Measurements from ENCODE around the gene CTAGE6. TPM values are rescaled to one million over a fixed set of nuclear protein-coding genes. Genes with fewer than 3 reads are reported as not detected.
"Not testable (repeated sequence)": the region's sequence is repeated elsewhere in the genome, so short reads cannot be mapped to it uniquely, and the experiment has no call there.

The CTAGE6 gene
- polyA plus RNA-seq, 3 donors = 0.03 TPM; not detected in 2

DNA sequence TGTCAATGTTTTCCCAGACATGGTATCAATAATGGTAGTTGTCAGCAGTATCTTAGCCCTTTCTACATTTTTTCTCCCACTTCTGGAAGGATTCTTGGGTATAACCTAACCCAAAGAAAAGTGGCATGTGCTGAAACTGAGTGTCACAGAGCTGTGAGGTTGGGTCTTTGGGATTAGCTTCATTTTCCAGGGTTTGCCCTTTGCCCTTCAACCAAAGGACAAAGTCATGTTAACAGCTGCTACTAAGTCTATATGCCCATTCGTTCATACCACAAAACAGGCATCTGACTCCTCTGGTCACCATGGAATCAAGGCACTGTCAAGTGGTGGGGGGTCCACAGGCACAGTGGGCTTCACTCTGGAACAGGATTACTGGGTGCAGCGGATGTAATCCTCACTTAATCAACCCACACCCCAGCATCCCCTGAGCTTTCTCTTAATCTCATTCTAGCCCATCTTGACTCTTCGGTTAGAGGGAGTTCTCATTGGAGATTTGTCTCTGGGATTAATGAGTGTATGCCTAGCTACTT, 29.1 kb downstream of the CTAGE6 start:
- WGBS, 3 donors = 73 to 94% (median 92%) methylated on average over 3 of the region's 3 CpGs
- H3K27ac ChIP-seq (ENCODE audit: low read depth, low read length) = no peak overlapping the region

DNA sequence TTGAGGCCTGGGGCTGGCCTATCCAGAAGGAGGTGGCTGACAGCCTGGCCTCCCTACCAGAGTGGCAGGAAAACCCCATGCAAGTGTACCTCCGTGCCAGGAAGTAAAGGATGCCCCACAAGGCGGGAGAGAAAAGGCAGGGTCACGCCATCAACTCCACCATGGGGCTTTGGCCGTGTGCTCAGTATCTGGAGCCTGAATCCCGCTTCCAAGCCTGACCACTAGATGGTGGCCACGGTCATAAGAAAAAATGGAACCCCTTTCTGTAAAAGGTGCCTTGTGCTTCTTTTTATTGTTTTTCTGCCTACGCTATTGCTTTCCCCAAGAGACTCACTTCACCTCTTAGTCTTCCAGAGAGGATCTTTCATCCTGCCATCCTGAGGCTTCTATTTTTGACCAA, 29.9 kb downstream of the CTAGE6 start:
- no CpG with 5 or more reads among the region's 7 CpGs for WGBS, 3 donors
- not testable (repeated sequence) for H3K27ac ChIP-seq (ENCODE audit: low read depth, low read length)

DNA sequence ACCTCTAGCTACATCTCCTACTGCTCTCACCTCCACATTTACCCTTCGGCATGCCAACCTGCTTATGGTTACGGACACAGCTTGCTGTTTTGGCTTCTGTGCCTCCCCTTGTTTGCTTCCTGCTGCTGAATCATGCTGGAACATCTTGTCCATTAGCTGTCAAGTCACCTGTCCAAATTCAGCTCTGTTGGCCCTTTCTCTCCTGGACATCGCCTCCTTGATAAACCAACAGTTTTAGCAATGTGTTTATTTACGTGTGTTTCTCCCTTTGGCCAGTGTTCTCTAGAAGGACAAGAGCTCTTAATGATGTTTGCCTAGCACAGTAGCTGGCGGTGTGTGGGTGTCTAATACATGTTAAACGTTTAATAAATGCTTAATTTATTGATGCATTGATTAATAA, 31.4 kb downstream of the CTAGE6 start:
- H3K27ac ChIP-seq (ENCODE audit: low read depth, low read length) = not testable (repeated sequence)
- WGBS, 3 donors = no CpG with 5 or more reads among the region's 6 CpGs

DNA sequence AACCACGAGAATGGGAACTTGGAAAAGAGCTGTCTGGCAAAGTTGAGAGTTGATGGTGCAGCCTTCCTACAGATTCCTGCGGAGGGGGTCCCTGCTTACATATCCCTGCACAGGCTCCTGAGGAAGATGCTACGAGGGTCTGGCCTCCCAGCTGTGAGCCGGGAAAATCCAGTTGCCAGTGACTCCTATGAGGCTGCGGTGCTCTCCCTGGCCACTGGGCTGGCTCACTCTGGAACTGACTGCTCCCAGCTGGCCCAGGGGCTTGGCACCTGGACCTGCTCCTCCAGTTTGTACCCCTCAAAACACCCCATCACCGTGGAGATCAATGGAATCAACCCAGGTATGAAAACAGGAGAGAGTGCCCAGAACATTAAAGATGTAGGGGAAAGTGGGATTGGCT, 37.2 kb downstream of the CTAGE6 start:
- no CpG with 5 or more reads among the region's 6 CpGs for WGBS, 3 donors
- H3K27ac ChIP-seq (ENCODE audit: low read depth, low read length) = not testable (repeated sequence)

DNA sequence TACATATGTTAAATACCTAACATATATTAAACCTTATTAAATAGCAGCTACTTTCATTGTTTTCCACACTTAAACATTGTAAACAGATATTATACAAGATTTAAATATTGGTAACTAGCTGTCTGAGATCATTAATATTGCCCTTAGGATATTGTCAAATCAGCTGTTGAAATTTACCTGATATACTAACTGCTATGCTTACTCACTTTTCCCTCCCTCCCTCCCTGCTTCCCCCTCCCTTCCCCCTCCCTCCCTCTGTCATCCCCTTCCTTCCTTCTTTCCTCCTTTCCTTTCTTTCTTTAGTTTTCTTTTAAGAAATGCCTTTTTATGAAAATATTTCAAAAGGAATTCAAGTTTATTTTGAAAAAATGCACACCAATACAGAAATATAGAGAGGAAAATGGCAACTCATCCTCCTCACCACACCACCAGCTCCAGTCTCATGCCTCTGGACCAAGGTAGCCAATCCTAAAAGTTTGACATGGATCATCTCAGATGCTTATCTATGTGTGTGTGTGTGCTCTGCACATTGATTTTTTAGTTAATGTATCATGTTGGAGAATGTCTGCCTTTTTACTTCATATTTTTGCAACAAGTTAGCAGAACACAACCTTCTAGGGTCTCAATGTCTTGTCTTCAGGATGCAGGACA, 41.8 kb downstream of the CTAGE6 start:
- not testable (repeated sequence) for H3K27ac ChIP-seq (ENCODE audit: low read depth, low read length)

- WGBS, 3 donors = no CpG with 5 or more reads among the region's 11 CpGs
Measured at GRCh38 chr7:143714581-143715454, 42.7 kb downstream of the CTAGE6 start.

DNA sequence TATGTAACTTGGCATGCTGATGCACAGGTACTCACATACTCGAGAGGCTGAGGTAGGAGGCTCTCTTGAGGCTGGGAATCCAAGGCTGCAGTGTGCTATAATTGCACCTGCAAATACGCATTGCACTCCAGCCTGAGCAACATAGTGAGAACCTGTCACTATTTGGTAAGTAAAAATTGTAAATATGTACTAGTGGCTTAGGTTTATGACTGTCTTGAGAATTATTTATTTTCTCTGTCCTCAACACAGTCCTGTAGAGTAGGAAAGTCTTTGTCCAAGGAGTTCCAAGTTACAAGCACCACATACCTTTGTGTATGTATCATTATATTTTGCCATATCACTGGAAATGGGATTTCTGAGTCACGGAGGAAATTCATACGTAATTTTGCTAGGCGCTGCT, 45.1 kb downstream of the CTAGE6 start:
- 67 to 98% methylated on average over 2 of the region's 5 CpGs; no CpG with 5 or more reads in 1 of the 3 donors for WGBS, 3 donors

More at GRCh38 chr7:143714581-143715454, 42.7 kb downstream of the CTAGE6 start:
- not testable (repeated sequence) for H3K27ac ChIP-seq (ENCODE audit: low read depth, low read length)

DNA sequence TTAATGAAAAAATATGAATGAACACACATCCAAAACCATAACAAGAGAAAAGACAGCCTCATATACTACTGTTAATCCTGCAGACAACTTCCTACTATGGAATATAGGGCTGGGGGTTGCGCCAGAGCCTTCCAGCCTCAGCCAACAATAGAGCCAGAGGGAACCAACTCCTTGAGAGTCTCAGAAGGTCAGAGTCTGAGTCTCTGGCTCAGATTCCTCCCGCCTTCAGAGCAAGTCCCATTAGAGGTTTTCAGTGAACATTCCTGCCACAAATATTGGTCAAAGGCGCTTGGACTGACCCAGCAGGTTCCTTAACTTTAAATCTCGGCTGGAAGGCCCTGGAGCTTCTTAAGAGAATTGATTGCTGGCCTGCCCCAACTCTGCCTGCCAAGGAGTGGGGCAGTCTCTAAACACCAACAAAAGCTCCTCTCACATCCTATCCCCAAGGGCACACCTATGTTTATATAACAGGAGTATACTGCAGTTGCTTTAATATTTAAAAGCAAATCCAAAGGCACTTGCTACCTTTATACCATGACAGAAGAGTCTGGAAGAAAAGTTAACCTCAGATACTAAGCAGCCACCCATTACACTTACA, 45.7 kb downstream of the CTAGE6 start:
- not testable (repeated sequence) for H3K27ac ChIP-seq (ENCODE audit: low read depth, low read length)
- no CpG with 5 or more reads among the region's 4 CpGs for WGBS, 3 donors

More for the DNA sequence above, 45.1 kb downstream of the CTAGE6 start:
- H3K27ac ChIP-seq (ENCODE audit: low read depth, low read length) = not testable (repeated sequence)

DNA sequence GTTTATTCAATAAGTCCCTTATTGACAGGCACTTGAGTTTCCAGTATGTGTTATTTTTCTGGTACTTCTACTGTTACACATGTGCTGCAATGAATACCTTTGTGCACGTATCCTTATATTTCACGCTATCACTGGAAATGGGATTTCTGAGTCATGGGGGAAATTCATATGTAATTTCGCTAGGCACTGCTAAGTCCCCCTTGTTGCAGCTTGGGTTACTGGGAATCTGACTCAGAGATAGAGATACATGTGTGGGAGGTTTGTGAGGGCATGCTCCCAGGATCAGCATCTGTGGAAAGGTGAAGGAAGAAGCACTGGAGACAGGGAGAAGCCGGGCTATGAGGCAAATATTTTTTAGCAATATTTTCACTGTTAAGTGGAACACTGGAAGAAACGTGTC, 47.6 kb downstream of the CTAGE6 start:
- H3K27ac ChIP-seq (ENCODE audit: low read depth, low read length) = not testable (repeated sequence)
- 96 to 97% methylated on average over 3 of the region's 5 CpGs; no CpG with 5 or more reads in 1 of the 3 donors for WGBS, 3 donors

Other genes with a start within 250 kb of the CTAGE6 start
- under 1 TPM in 2 of 3 donors, not detected in 1; 0.03 to 0.17 TPM for gene CTAGE15, start 185.9 kb downstream of the CTAGE6 start, polyA plus RNA-seq
- gene TCAF2, start 136.7 kb downstream of the CTAGE6 start, polyA plus RNA-seq = 1 to 10 TPM in 2 of 3 donors, under 1 TPM in 1; 0.94 to 1.2 (median 1.0) TPM
- gene TCAF1, start 144.5 kb upstream of the CTAGE6 start, polyA plus RNA-seq = 10 to 100 TPM; 12.2 to 42.3 (median 21.8) TPM
- not detected for gene OR2F2, start 177.5 kb upstream of the CTAGE6 start, polyA plus RNA-seq
- gene OR2F1, start 197.1 kb upstream of the CTAGE6 start, polyA plus RNA-seq = not detected
- gene OR6B1, start 242.6 kb upstream of the CTAGE6 start, polyA plus RNA-seq = under 1 TPM in 1 of 3 donors, not detected in 2; 0.03 TPM